T-helper 17 cell (primary cell): ENCODE measurements around the gene GRIK3. TPM values are rescaled to one million over a fixed set of nuclear protein-coding genes. Genes with fewer than 3 reads are reported as not detected.

Experiments
- ATAC-seq: fragments of 150-1000 bp; cut with Tn5 transposase; 2 replicates; pipeline ENCODE4 v1.10.0; 2021; ENCODE audit warnings: mild to moderate bottlenecking, moderate library complexity
- DNase-seq, 3 donors: peaks; one replicate each; pipeline versions ENCODE4 v3.0.0 to v3.0.0-alpha.2; 2020 to 2021
- H3K9me3 ChIP-seq: one replicate; pipeline ENCODE4 v1.7.0; 2013; ENCODE audit warnings: low read length, mild to moderate bottlenecking; ENCODE audit not compliant: control insufficient read depth, poor library complexity, severe bottlenecking
- H3K27ac Mint-ChIP-seq: one replicate; pipeline ENCODE4 v1.8.0; 2022; ENCODE audit warnings: mild to moderate bottlenecking, moderate library complexity, mixed read lengths
- H3K27me3 Mint-ChIP-seq: one replicate; pipeline ENCODE4 v1.8.0; 2022; ENCODE audit warnings: mixed read lengths
- H3K36me3 Mint-ChIP-seq: one replicate; pipeline ENCODE4 v1.8.0; 2022; ENCODE audit warnings: low read depth, mixed read lengths
- H3K4me1 Mint-ChIP-seq: one replicate; pipeline ENCODE4 v1.8.0; 2022; ENCODE audit warnings: mild to moderate bottlenecking, mixed read lengths
- H3K4me3 Mint-ChIP-seq: one replicate; pipeline ENCODE4 v1.8.0; 2022; ENCODE audit warnings: mild to moderate bottlenecking, moderate library complexity, mixed read lengths
- total RNA-seq, 4 donors: library from RNA in 2 of 4; stranded (reverse) in 2 of 4; gene quantifications; one replicate each; pipeline ENCODE4 v1.2.3 and lab custom pipeline; 2022 to 2026

Gene GRIK3
- total RNA-seq, 2 donors from 2014 or later, result not detected

DNA sequence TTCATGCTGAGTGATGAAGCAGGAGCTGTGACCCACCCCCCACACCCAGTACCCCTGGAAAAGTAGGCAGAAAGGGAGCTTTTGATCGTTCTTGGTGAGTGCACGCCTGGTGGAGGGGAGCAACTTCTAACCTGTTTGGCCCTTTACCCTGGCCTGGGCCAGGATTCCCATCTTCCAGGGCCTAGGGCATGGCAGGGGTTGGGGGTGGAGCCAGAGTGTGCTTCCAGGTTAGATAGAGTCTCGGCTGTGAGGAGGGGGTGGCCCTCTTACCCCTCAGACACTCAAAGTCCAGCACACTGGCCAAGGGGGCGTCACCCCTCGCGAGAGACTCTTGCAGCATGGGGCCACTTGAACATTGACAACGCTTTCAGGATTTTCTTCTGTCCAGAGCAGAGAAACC is 236.6 kb downstream of the GRIK3 start:
- Mint-ChIP-seq H3K4me3 (no peak overlapping the region), H3K36me3 (peaks cover 3% of the 10 kb centered on the region), H3K27me3 (peaks cover 24% of the 10 kb centered on the region), H3K4me1 (no peaks in the 10 kb centered on the region), H3K27ac (no peak overlapping the region)
- DNase-seq, result no peak
- ATAC-seq, result no peak
- H3K9me3 ChIP-seq, result no peaks in the 10 kb centered on the region

DNA sequence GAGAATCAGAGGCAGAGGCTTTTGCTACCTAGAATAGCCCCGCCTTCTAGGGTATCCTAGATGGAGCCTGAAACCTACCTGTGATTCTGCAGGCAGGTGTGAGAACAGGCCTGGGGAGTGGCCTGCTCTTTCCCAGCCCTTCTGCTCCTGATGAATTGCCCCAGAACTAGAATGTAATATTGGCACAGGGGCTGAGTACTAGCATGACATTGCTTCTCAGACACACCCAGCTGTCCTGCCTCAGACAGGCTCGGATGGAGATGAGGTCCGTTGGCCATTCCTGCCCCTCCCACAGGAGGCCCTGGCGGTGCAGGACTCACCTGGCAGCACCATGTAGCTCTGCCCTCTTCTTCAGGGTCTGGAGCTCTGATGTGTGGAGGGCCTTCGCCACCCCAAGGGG is 237.6 kb downstream of the GRIK3 start:
- H3K27ac Mint-ChIP-seq, result no peak overlapping the region
- H3K36me3 Mint-ChIP-seq, result peaks cover 3% of the 10 kb centered on the region

DNA sequence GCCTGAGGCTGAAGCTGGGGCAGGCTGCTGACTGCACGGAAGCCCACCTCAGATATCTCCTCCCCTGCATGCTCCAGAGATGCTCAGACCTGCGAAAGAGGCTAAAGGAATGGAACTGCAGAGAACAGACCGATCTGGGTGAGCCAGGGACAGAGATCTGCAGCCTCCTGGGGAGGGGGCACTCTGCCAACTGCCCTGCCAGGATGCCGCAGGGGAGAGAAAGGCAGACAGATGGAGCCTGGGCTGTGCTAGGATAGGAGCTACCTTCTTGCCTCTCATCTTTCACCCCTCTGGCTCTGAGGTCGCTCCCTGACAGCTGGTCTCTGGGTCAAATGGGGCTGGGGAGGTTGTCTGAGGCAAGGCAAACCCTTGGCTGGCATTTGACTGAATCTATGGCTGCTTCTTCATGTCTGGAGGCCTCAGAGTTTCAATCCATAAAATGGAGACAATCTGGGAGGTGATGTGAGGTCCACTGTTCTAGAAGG is 238.2 kb downstream of the GRIK3 start:
- Mint-ChIP-seq H3K36me3 (peaks cover 3% of the 10 kb centered on the region), H3K27me3 (peaks cover 16% of the 10 kb centered on the region), H3K27ac (no peak overlapping the region), H3K4me1 (no peaks in the 10 kb centered on the region), H3K4me3 (no peak overlapping the region)
- H3K9me3 ChIP-seq, result no peaks in the 10 kb centered on the region
- ATAC-seq (no peak), DNase-seq (no peak)

More for the DNA sequence above, 237.6 kb downstream of the GRIK3 start:
- ATAC-seq, result no peak
- H3K4me1 Mint-ChIP-seq, result no peaks in the 10 kb centered on the region
- H3K27me3 Mint-ChIP-seq, result peaks cover 19% of the 10 kb centered on the region
- DNase-seq, result no peak
- H3K4me3 Mint-ChIP-seq, result no peak overlapping the region
- no peaks in the 10 kb centered on the region for H3K9me3 ChIP-seq

DNA sequence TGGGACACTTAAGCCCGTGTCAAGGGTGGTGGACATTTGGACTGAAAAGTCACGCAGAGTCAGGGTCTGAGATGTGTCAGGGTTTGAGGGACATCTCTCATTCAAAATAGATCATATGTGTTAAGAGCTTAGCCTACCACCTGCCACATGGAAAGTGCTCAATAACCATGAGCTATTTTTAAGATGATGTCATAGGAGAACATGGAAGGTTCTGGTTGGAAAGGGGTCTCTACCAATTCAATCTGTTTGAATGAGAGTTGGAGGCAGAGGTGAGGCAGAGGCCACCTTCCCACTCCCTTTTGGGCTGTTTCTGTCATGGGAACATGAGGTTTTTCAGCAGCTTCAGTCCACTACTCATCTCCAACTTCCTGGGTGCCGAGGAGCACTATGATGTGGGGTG is 239.9 kb downstream of the GRIK3 start:
- no peaks in the 10 kb centered on the region for H3K9me3 ChIP-seq
- peaks cover 27% of the 10 kb centered on the region for H3K27me3 Mint-ChIP-seq
- H3K4me3 Mint-ChIP-seq, result no peak overlapping the region
- no peak overlapping the region for H3K27ac Mint-ChIP-seq
- ATAC-seq (no peak), DNase-seq (no peak)
- no peaks in the 10 kb centered on the region for H3K4me1 Mint-ChIP-seq
- peaks cover 3% of the 10 kb centered on the region for H3K36me3 Mint-ChIP-seq

DNA sequence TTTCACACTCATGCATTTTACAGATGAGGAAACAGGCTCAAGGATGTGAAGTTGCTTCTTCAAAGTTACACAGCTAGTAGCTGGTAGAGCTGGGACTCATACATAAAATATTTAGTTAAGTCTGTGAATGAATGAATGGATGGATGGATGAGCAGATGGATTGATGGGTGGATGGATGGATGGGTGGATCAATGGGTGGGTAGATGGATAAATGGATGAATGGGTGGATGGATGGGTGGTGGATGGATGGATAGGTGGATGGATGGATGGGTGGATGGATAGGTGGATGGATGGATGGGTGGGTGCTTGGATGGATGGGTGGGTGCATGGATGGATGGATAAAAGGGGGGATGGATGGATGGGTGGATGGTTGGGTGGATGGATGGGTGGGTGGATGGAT is 240.9 kb downstream of the GRIK3 start:
- H3K27me3 Mint-ChIP-seq, result peaks cover 37% of the 10 kb centered on the region
- no peaks in the 10 kb centered on the region for H3K9me3 ChIP-seq
- ATAC-seq, result no peak
- H3K27ac Mint-ChIP-seq, result no peak overlapping the region
- H3K4me3 Mint-ChIP-seq, result no peak overlapping the region
- peaks cover 3% of the 10 kb centered on the region for H3K36me3 Mint-ChIP-seq
- DNase-seq, result no peak
- no peaks in the 10 kb centered on the region for H3K4me1 Mint-ChIP-seq

DNA sequence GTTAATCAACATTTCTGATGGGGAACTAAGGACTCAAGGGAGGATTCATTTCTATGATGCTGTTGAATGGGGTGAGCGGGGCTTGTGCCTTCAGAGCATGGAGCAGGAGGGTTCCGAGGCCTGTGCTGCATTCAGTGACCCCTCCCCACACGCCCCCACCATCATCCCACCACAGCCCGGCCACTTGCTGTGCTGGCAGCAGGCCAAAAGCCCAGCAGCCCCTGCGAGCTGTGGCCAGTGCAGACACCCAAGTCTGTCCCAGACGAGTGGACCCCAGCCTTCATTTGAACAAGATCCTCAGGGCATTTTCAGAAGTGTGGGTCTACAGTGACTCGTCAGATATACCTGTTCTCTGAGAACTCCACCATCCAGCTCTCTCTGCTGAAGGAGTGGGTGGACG is 242.0 kb downstream of the GRIK3 start:
- Mint-ChIP-seq H3K27me3 (peaks cover 46% of the 10 kb centered on the region), H3K36me3 (peaks cover 3% of the 10 kb centered on the region), H3K4me3 (no peak overlapping the region), H3K4me1 (no peaks in the 10 kb centered on the region), H3K27ac (no peak overlapping the region)
- DNase-seq (no peak), ATAC-seq (no peak)
- no peaks in the 10 kb centered on the region for H3K9me3 ChIP-seq

DNA sequence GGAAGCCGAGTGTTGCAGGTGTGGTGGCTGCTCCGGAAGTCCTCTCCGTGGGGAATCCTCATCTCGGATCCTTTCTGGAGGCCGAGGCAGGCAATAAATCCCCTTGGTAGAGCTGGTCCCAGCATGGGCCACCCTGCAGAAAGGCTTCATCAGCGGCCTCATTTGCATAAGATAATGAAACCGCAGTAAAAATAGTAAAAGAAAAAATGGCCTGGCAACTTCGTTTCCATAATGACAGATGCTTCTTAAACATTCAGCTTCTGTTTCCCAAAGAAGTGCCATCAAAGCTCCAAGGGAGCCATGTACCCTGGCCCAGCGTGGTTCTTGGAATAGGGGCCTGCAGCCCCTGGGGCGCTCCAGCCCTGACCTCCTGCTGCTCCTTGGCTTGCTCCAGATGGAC is 244.1 kb downstream of the GRIK3 start:
- Mint-ChIP-seq H3K27me3 (peaks cover 63% of the 10 kb centered on the region), H3K4me3 (no peak overlapping the region), H3K4me1 (no peaks in the 10 kb centered on the region), H3K36me3 (peaks cover 3% of the 10 kb centered on the region), H3K27ac (no peak overlapping the region)
- no peaks in the 10 kb centered on the region for H3K9me3 ChIP-seq
- no peak for DNase-seq
- no peak for ATAC-seq

DNA sequence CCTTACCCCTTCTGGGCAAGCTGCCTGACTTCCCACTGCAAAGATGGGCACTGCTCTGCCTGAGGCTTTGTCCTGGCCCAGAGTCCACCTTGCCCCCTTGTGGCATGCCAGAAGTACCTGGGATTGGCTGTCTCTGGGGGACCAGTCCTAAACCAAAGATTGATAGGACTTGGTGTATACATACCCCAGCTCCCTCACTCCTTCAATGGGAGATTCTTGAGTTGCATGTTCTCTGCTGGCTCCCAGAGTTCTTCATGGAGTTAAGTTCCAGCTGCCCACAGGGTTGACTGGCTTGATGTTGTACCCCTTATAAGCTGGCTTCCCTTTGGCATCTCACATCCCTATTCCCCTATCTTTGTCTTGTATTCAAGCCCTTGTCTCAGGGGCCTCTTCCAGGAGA is 244.8 kb downstream of the GRIK3 start:
- H3K27ac Mint-ChIP-seq, result no peak overlapping the region
- H3K4me1 Mint-ChIP-seq, result no peaks in the 10 kb centered on the region
- no peak for ATAC-seq
- no peak for DNase-seq
- H3K9me3 ChIP-seq, result no peaks in the 10 kb centered on the region
- H3K4me3 Mint-ChIP-seq, result no peak overlapping the region
- peaks cover 3% of the 10 kb centered on the region for H3K36me3 Mint-ChIP-seq
- H3K27me3 Mint-ChIP-seq, result peaks cover 69% of the 10 kb centered on the region

DNA sequence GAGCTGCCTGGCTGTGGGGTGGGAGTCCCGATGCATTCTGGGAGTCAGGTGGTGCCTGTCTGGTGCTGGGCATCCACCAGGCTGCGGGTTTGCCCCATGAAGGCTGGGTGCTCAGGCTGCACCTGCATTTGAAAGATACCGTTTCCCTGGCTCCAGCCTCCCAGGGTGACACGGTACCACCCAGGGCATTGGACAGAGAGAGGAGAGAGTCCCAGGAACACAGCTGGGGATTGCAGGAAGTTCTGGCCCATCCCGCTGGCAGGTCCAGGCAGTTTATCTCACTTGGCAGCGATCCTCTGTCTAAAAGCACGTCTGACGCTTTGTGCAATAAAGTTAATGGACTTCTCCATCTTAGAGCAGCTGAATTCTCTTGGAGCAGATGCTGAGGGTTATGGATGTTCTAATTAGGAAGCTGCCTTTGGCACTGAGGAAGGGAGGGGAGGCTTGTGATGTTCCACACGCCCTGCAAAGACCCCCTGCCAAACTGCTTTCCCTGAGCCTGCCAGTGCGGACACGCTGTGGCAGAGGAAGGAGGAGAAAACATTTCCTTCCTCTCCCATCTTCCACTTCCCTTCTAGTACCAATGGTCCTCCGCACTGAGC is 246.9 kb downstream of the GRIK3 start:
- no peak overlapping the region for H3K27ac Mint-ChIP-seq

DNA sequence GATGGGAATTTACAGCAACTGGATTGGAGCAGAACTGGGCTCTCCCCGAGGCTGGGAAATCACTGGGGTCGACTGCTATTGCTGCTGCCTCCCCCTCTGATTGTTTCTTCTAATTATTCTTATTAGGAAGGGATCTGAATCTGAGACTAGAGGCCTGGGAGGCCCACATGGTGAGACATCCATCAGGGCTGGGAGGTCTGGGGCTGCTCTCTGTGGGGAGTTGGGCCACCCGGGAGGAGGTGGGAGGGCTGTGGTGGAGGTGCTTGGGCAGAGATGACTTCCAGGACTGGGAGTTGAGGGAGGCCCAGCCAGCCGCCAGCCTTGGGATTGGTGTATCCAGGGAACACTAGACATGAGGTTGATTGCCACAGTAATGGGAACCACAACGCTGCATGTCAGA is 247.9 kb downstream of the GRIK3 start:
- H3K9me3 ChIP-seq, result no peaks in the 10 kb centered on the region
- H3K36me3 Mint-ChIP-seq, result no peaks in the 10 kb centered on the region
- H3K27me3 Mint-ChIP-seq, result peaks cover 80% of the 10 kb centered on the region
- no peak for DNase-seq
- H3K4me1 Mint-ChIP-seq, result no peaks in the 10 kb centered on the region
- no peak overlapping the region for H3K27ac Mint-ChIP-seq
- no peak overlapping the region for H3K4me3 Mint-ChIP-seq
- ATAC-seq, result no peak

More for the DNA sequence above, 246.9 kb downstream of the GRIK3 start:
- Mint-ChIP-seq H3K36me3 (no peaks in the 10 kb centered on the region), H3K4me3 (no peak overlapping the region), H3K4me1 (no peaks in the 10 kb centered on the region), H3K27me3 (peaks cover 79% of the 10 kb centered on the region)
- no peaks in the 10 kb centered on the region for H3K9me3 ChIP-seq
- DNase-seq (no peak), ATAC-seq (no peak)

DNA sequence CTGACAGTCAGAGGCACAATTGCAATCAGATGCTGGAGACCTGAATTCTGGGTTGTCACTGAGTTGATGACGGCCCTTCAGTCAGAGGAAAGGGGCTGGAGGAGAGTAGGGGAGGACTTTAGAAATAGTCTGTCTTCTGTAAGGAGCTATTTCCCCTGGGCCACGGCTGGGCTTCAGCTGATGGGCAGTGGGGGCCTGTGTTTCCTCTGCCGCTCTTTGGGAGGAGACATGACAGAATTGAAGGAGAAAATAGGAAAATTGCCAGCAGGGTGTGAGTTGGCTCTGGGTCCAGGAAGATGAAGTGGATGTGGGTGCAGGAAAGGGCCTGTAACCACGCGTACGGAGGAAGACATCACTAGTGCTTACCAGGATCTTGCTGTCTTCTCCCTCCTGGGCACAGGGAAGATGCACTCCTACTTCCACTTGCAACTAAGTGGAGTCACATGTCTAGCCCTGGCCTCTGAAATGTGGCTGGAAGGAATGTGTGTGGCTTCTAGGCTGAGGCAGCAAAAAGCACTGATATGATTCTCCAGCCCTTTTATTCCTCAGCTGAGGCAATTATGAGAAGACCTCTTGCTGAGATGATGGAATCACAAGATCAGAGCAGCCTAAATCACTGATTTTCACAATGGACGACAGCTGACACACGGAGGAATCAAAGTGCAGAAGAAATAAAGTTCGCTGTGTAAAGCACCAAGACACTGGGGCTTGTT is 250.0 kb downstream of the GRIK3 start:
- DNase-seq (no peak), ATAC-seq (no peak)
- no peak overlapping the region for H3K4me3 Mint-ChIP-seq
- H3K4me1 Mint-ChIP-seq, result no peaks in the 10 kb centered on the region
- H3K36me3 Mint-ChIP-seq, result no peaks in the 10 kb centered on the region
- H3K9me3 ChIP-seq, result no peaks in the 10 kb centered on the region
- H3K27me3 Mint-ChIP-seq, result peaks cover 70% of the 10 kb centered on the region
- H3K27ac Mint-ChIP-seq, result no peak overlapping the region

DNA sequence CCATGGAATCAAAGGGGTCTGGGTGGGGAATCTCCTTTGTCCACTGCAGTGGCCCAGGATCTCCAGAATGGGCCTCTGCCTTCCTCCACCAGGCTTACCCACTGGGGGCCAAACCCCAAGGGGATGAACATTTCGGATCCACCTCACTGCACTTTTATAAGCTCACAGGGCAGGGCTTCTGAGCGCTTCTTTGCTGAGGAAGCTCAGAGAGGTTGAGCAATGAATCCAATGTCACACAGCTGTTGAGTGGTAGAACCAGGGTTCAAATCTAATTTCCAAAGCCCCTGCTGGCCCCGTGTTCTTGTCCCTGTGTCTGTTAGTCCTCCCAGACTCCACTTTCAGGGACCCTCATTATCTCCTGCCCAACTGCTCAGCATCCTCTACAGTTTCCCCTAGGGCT is 250.8 kb downstream of the GRIK3 start:
- no peaks in the 10 kb centered on the region for H3K4me1 Mint-ChIP-seq
- no peaks in the 10 kb centered on the region for H3K9me3 ChIP-seq
- no peaks in the 10 kb centered on the region for H3K36me3 Mint-ChIP-seq
- no peak overlapping the region for H3K27ac Mint-ChIP-seq
- no peak overlapping the region for H3K4me3 Mint-ChIP-seq
- DNase-seq, result no peak
- H3K27me3 Mint-ChIP-seq, result peaks cover 62% of the 10 kb centered on the region
- no peak for ATAC-seq

DNA sequence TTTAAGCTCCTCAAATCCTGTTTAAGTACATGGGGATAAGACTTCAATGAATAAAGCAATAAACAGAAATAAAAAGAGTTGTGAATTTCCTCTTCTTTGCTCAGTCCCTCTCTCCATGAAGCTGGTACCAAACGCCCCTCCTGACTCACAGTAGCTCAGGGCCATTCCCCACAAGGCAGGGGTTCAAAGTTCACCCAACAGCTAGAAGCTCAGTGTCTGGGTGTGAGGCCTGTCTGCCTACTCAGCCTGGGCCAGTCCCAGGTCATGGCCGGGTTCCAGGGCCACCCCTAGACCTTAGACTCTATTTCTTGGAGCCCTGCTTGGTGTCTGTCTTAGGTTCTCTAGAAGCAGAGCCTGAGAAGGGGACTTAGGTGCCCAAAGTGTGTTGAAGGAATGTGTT is 251.5 kb downstream of the GRIK3 start:
- H3K4me3 Mint-ChIP-seq, result no peak overlapping the region
- no peak overlapping the region for H3K27ac Mint-ChIP-seq
- H3K36me3 Mint-ChIP-seq, result no peaks in the 10 kb centered on the region
- H3K4me1 Mint-ChIP-seq, result no peaks in the 10 kb centered on the region
- DNase-seq (no peak), ATAC-seq (no peak)
- peaks cover 60% of the 10 kb centered on the region for H3K27me3 Mint-ChIP-seq
- H3K9me3 ChIP-seq, result no peaks in the 10 kb centered on the region

DNA sequence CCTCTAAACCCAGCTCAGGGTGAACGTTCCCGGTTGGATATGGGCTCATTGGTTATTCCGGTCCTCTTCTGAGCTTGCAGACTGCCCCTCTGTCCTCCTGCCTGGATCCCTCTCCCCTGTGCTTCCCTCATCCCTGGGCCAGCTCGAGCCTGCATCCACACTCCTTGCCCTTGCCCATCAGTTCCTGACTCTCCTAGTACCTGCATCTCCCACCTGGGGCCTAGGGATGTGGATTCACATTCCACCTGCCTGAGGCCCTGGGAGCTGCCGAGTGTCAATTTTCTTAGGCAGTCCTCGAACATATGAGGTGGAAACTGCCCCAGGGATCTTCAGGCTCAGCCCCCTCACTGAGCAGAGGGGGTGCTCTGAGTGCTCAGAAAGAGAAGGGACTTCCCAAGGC is 252.2 kb downstream of the GRIK3 start:
- Mint-ChIP-seq H3K4me3 (no peak overlapping the region), H3K27ac (no peak overlapping the region), H3K27me3 (peaks cover 59% of the 10 kb centered on the region), H3K4me1 (no peaks in the 10 kb centered on the region), H3K36me3 (no peaks in the 10 kb centered on the region)
- no peaks in the 10 kb centered on the region for H3K9me3 ChIP-seq
- DNase-seq (no peak), ATAC-seq (no peak)
